ENCODE measurements around the gene TBC1D24. TPM values are rescaled to one million over a fixed set of nuclear protein-coding genes. Genes with fewer than 3 reads are reported as not detected.

Gene TBC1D24
- polyA plus RNA-seq, 1 of the 3 experiments (the other 2 are of a cell fraction): 6.7 TPM

GRCh38 chr16:2465653-2466415 is 9.1 kb upstream of the TBC1D24 start:
- H3K9ac ChIP-seq: no peak overlapping the region
- no peaks in the 10 kb centered on the region for H3K27me3 ChIP-seq (ENCODE audit: insufficient read depth)
- H4K20me1 ChIP-seq (ENCODE audit: insufficient read depth): no peaks in the 10 kb centered on the region
- WGBS (ENCODE audit: low lambda C conversion rate): 87% methylated on average over 7 of the region's 12 CpGs
- no peak for DNase-seq
- no peak overlapping the region for H3K4me2 ChIP-seq
- no peaks in the 10 kb centered on the region for H3K36me3 ChIP-seq (replicated peaks in 1 of 2; ENCODE audit: control insufficient read depth in 1 of 2, insufficient read depth in 2 of 2, low read length in 1 of 2)
- no peaks in the 10 kb centered on the region for H3K9me2 ChIP-seq
- TF ChIP-seq RAD21 (IDR thresholded peaks at IDR 0.05; ENCODE audit: low read length) (peak; percentile 28; the same call in 1 of the 2 replicates), POLR2AphosphoS5 (IDR thresholded peaks at IDR 0.05; ENCODE audit: low read depth, low read length) (0 out of 2 replicates have a peak, but pooled peaks have one; percentile 8)
- TF ChIP-seq, protein P1, sequence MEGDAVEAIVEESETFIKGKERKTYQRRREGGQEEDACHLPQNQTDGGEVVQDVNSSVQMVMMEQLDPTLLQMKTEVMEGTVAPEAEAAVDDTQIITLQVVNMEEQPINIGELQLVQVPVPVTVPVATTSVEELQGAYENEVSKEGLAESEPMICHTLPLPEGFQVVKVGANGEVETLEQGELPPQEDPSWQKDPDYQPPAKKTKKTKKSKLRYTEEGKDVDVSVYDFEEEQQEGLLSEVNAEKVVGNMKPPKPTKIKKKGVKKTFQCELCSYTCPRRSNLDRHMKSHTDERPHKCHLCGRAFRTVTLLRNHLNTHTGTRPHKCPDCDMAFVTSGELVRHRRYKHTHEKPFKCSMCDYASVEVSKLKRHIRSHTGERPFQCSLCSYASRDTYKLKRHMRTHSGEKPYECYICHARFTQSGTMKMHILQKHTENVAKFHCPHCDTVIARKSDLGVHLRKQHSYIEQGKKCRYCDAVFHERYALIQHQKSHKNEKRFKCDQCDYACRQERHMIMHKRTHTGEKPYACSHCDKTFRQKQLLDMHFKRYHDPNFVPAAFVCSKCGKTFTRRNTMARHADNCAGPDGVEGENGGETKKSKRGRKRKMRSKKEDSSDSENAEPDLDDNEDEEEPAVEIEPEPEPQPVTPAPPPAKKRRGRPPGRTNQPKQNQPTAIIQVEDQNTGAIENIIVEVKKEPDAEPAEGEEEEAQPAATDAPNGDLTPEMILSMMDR (IDR thresholded peaks at IDR 0.05): peak; percentile 44
- TF ChIP-seq, protein P2, sequence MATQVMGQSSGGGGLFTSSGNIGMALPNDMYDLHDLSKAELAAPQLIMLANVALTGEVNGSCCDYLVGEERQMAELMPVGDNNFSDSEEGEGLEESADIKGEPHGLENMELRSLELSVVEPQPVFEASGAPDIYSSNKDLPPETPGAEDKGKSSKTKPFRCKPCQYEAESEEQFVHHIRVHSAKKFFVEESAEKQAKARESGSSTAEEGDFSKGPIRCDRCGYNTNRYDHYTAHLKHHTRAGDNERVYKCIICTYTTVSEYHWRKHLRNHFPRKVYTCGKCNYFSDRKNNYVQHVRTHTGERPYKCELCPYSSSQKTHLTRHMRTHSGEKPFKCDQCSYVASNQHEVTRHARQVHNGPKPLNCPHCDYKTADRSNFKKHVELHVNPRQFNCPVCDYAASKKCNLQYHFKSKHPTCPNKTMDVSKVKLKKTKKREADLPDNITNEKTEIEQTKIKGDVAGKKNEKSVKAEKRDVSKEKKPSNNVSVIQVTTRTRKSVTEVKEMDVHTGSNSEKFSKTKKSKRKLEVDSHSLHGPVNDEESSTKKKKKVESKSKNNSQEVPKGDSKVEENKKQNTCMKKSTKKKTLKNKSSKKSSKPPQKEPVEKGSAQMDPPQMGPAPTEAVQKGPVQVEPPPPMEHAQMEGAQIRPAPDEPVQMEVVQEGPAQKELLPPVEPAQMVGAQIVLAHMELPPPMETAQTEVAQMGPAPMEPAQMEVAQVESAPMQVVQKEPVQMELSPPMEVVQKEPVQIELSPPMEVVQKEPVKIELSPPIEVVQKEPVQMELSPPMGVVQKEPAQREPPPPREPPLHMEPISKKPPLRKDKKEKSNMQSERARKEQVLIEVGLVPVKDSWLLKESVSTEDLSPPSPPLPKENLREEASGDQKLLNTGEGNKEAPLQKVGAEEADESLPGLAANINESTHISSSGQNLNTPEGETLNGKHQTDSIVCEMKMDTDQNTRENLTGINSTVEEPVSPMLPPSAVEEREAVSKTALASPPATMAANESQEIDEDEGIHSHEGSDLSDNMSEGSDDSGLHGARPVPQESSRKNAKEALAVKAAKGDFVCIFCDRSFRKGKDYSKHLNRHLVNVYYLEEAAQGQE (IDR thresholded peaks at IDR 0.05; ENCODE audit: low read depth, low read length): no peak
- no peak overlapping the region for H2AFZ ChIP-seq (ENCODE audit: low read depth)
- ChIA-PET POLR2A (interaction anchor here (0.6 kb wide), 1 partner anchor 1083 kb away, joined by 4 read pairs; no protein-coding TSS in a partner anchor), CTCF (interaction anchor here (0.6 to 0.7 kb wide), 2 partner anchors 35 to 44 kb away, joined by 3 read pairs; no protein-coding TSS in a partner anchor)
- no peaks in the 10 kb centered on the region for H3K9me3 ChIP-seq
- peaks cover 8% of the 10 kb centered on the region; the same call in 1 of the 2 replicates for H3K79me2 ChIP-seq (ENCODE audit: insufficient read depth)
- peaks cover 13% of the 10 kb centered on the region for H3F3A ChIP-seq (replicated peaks; ENCODE audit: insufficient read depth)
- no peak overlapping the region for H3K4me3 ChIP-seq (ENCODE audit: low read depth in 2 of 2, low read length in 1 of 2)
- peaks cover 11 to 48% of the 10 kb centered on the region in 2 experiments for H3K4me1 ChIP-seq (ENCODE audit: control insufficient read depth in 1 of 2, insufficient read depth in 2 of 2, low read depth in 1 of 2, low read length in 1 of 2)
- H3K27ac ChIP-seq (ENCODE audit: low read depth in 2 of 2, low read length in 1 of 2): no peak overlapping the region

DNA sequence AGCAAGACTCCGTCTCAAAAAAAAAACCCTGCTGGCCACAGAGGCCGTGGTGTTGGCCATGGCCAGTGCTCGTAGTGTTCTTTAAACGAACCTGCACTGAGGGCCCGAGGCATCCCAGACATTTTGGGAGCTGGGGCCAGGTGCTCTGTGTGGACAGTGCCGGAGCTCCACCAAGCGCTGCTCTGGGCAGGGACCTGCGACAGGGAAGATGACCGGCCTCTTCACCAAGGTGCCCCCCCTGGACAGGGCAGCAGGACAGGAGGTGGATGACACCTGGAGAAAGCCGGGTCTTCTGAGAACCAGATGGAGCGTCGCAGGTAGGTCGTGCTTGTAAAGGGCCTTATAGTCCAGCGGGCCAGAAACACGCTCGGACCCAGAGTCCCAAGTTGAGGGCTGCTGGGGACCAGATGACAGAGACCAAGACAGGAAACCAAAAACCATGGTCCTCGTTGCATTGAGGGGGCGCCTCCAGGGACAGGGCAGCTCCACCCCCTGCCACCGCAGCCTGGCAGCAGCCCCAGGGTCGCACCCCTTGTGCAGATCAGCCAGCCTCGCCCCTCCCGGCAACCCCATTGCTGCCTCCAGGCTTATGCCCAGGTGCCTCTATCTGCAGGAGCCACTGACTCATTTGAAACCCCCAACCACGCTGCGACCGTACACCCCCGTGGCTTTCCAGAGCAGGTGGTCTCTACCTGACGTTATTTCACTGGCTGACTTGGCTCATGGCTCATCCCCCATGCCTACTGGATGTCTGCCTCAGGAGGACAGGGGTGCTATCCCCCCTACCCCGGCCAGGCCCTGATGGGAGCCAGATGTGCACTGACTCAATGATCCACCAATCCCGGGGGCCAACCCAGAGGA is 8.0 kb upstream of the TBC1D24 start:
- CTCF ChIA-PET: interaction anchor here (0.6 to 3.6 kb wide), 5 partner anchors 11 to 654 kb away, joined by 3 to 19 read pairs (median 4); no protein-coding TSS in a partner anchor
- peak overlapping the region in 1 of 2 experiments; percentile 51; a peak in 1 of 4 replicates for H3K4me3 ChIP-seq (ENCODE audit: low read depth in 2 of 2, low read length in 1 of 2)
- H3K9me3 ChIP-seq: no peaks in the 10 kb centered on the region
- no peaks in the 10 kb centered on the region for H3K79me2 ChIP-seq (ENCODE audit: insufficient read depth)
- no peaks in the 10 kb centered on the region for H3K9me2 ChIP-seq
- TF ChIP-seq TCF12 (IDR thresholded peaks at IDR 0.05): peak; percentile 9; the same call in 1 of the 2 replicates
- TF ChIP-seq GATA2 (CRISPR knock-in tag; IDR thresholded peaks at IDR 0.05): no peak
- TF ChIP-seq IRF3 (IDR thresholded peaks at IDR 0.05; ENCODE audit: low read depth, low read length): no peak
- no peak; the same call in 1 of the 2 replicates for TF ChIP-seq POLR2AphosphoS5 (IDR thresholded peaks at IDR 0.05; ENCODE audit: low read depth, low read length)
- no peak for DNase-seq
- no peak overlapping the region for H2AFZ ChIP-seq (ENCODE audit: low read depth)
- no peaks in the 10 kb centered on the region for H3K27me3 ChIP-seq (ENCODE audit: insufficient read depth)
- WGBS (ENCODE audit: low lambda C conversion rate): 89% methylated on average over 19 of the region's 29 CpGs
- H3K4me2 ChIP-seq: peak overlapping the region; percentile 87
- H3K9ac ChIP-seq: no peak overlapping the region
- no peaks in the 10 kb centered on the region for H4K20me1 ChIP-seq (ENCODE audit: insufficient read depth)
- H3K27ac ChIP-seq (ENCODE audit: low read depth in 2 of 2, low read length in 1 of 2): peak overlapping the region in 1 of 2 experiments; percentile 97; a peak in 2 of 4 replicates
- POLR2A ChIA-PET: interaction anchor here (0.6 to 4.3 kb wide), 4 partner anchors 11 to 1084 kb away, joined by 3 to 19 read pairs (median 5); no protein-coding TSS in a partner anchor
- peaks cover 6 to 47% of the 10 kb centered on the region in 2 experiments; a peak in 3 of 4 replicates for H3K4me1 ChIP-seq (ENCODE audit: control insufficient read depth in 1 of 2, insufficient read depth in 2 of 2, low read depth in 1 of 2, low read length in 1 of 2)
- H3F3A ChIP-seq (replicated peaks; ENCODE audit: insufficient read depth): peaks cover 13% of the 10 kb centered on the region
- no peaks in the 10 kb centered on the region for H3K36me3 ChIP-seq (replicated peaks in 1 of 2; ENCODE audit: control insufficient read depth in 1 of 2, insufficient read depth in 2 of 2, low read length in 1 of 2)
